NOMO-1 treated with dmso at 0.1 percent for 144 hours (cell line): ENCODE measurements around the gene PRMT5.
A peak's percentile ranks its signal among the peaks of the same experiment; 100 is the strongest.
"Not testable (repeated sequence)": the region's sequence is repeated elsewhere in the genome, so short reads cannot be mapped to it uniquely, and the experiment has no call there.

Source experiments
- DNase-seq: peaks from one replicate; lab custom pipeline; 2025; ENCODE audit not compliant: unreplicated experiment; lab: John Stamatoyannopoulos, UW

The PRMT5 gene

GRCh38 chr14:22929104-22929960 is at the start of gene PRMT5:
PRMT5 (minus strand) TSS chr14:22929376; CDS start chr14:22929361, 15 bp downstream.
- peak; percentile 99 for DNase-seq

- no peak for DNase-seq
These were observed 49.3 kb upstream of the PRMT5 start for GRCh38 chr14:22978487-22978837.

GRCh38 chr14:22977684-22978486 is 48.7 kb upstream of the PRMT5 start:
- no peak for DNase-seq

- DNase-seq: no peak
These were observed 48.2 kb upstream of the PRMT5 start for GRCh38 chr14:22977434-22977683.

- DNase-seq: no peak
These were observed 47.7 kb upstream of the PRMT5 start for GRCh38 chr14:22976620-22977433.

- DNase-seq: no peak
These were observed 45.5 kb upstream of the PRMT5 start for GRCh38 chr14:22974530-22975313.

- peak; percentile 10 for DNase-seq
These were observed 44.2 kb upstream of the PRMT5 start for GRCh38 chr14:22973217-22974032.

GRCh38 chr14:22972313-22972930 is 43.2 kb upstream of the PRMT5 start:
- no peak for DNase-seq

- no peak for DNase-seq
These were observed 42.0 kb upstream of the PRMT5 start for GRCh38 chr14:22971152-22971551.

GRCh38 chr14:22966783-22967269 is 37.6 kb upstream of the PRMT5 start:
- DNase-seq: no peak

GRCh38 chr14:22965916-22966782 is 37.0 kb upstream of the PRMT5 start:
- DNase-seq: not testable (repeated sequence)

GRCh38 chr14:22962061-22962676 is 33.0 kb upstream of the PRMT5 start:
- no peak for DNase-seq

GRCh38 chr14:22955702-22956569 is 26.8 kb upstream of the PRMT5 start:
- no peak for DNase-seq

GRCh38 chr14:22952418-22952817 is 23.2 kb upstream of the PRMT5 start:
- no peak for DNase-seq

GRCh38 chr14:22951795-22952194 is 22.6 kb upstream of the PRMT5 start:
- peak; percentile 48 for DNase-seq

- no peak for DNase-seq
These were observed 16.5 kb upstream of the PRMT5 start for GRCh38 chr14:22945642-22946041.

- DNase-seq: no peak
These were observed 10.5 kb upstream of the PRMT5 start for GRCh38 chr14:22939684-22940083.
